HEK293T (cell line): ENCODE data around the gene HOXB6.
A peak's percentile ranks its signal among the peaks of the same experiment; 100 is the strongest.

Experiments
- CTCF ChIA-PET: fragments of 350-600 bp; formaldehyde crosslinking; extraction: SDS; loops from one replicate; lab custom pipeline; 2021; ENCODE audit warnings: antibody characterized with exemption, inconsistent platforms; lab: Yijun Ruan, JAX
- POLR2A ChIA-PET: fragments of 350-600 bp; formaldehyde crosslinking; extraction: SDS; loops from one replicate; lab custom pipeline; 2020; ENCODE audit warnings: antibody characterized with exemption, inconsistent platforms; lab: Yijun Ruan, JAX
- DNase-seq: peaks from one replicate; pipeline ENCODE4 v3.0.0; 2012; ENCODE audit warnings: mixed read lengths; ENCODE audit errors: extremely low spot score
- ARNT ChIP-seq: fragments of 450-650 bp; IDR thresholded peaks from 2 replicates; pipeline ENCODE4 v1.6.1; 2017; ENCODE audit warnings: mild to moderate bottlenecking
- CTBP1 ChIP-seq: fragments of 450-650 bp; IDR thresholded peaks from 2 replicates; pipeline ENCODE4 v1.6.1; 2016; ENCODE audit warnings: borderline replicate concordance
- FOXK2 ChIP-seq: fragments of 450-650 bp; IDR thresholded peaks from 2 replicates; pipeline ENCODE4 v1.6.1; 2016; ENCODE audit warnings: mild to moderate bottlenecking
- FOXM1 ChIP-seq: fragments of 450-650 bp; IDR thresholded peaks from 2 replicates; pipeline ENCODE4 v1.6.1; 2017; ENCODE audit warnings: mild to moderate bottlenecking, borderline replicate concordance
- L3MBTL2 ChIP-seq: fragments of 450-650 bp; conservative IDR thresholded peaks from 2 replicates; pipeline ENCODE4 v1.6.1; 2016; ENCODE audit warnings: mild to moderate bottlenecking
- LEF1 ChIP-seq: fragments of 450-650 bp; IDR thresholded peaks from 2 replicates; pipeline ENCODE4 v1.6.1; 2017; ENCODE audit warnings: mild to moderate bottlenecking, borderline replicate concordance
- SP1 ChIP-seq: fragments of 450-650 bp; IDR thresholded peaks from 2 replicates; pipeline ENCODE4 v1.6.1; 2017
- SUZ12 ChIP-seq: fragments of 450-650 bp; IDR thresholded peaks from 2 replicates; pipeline ENCODE4 v1.6.1; 2016; ENCODE audit warnings: mild to moderate bottlenecking
- TARDBP ChIP-seq: fragments of 450-650 bp; IDR thresholded peaks from 2 replicates; pipeline ENCODE4 v1.6.1; 2016
- ZNF384 ChIP-seq: fragments of 450-650 bp; IDR thresholded peaks from 2 replicates; pipeline ENCODE4 v1.6.1; 2016
- TF ChIP-seq, protein P1 (sequence below): fragments of 450-650 bp; IDR thresholded peaks from 2 replicates; pipeline ENCODE4 v1.6.1; 2016

The HOXB6 gene

DNA sequence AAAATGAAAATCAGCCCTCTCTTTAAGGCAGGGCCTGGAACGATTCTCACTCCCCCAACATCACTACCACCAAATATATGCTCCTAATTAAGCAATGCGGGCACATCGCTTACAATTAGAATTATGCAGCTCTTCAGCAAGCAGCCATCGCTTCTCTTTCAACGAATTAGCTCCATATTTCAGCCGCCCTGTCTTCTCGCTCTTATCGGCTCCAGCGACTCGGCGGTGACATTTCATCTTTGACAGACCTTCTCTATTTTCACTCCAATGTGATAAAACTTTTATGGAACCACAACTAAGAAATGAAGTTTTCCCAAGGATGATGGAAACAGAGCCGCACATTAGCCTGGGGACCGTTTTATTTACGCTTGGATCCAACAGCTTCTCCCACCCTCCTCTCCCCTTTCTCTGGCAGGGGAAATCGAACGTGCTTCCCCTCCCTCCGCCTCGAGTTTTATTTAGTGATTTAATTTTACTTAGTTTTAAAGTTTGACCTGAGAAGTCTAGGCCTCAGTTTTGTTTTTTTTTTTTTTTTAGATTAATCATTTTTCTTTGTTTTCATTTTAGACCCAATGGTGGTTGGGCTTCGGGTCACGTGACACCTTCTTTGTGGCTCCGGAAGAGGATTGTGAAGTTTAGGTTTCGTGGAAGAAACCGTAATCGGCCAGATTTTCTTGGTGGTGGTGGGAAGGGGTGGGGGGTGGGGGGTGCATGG is 56.8 kb downstream of the HOXB6 start:
- CTCF ChIA-PET, result interaction anchor here (0.6 to 2.5 kb wide), 6 partner anchors 10 to 55 kb away, joined by 4 to 10 read pairs (median 4); no protein-coding TSS in a partner anchor
- DNase-seq, result peak; percentile 33
- TF ChIP-seq CTBP1 (peak; percentile 39), LEF1 (peak; percentile 39; the same call in 1 of the 2 replicates), FOXK2 (no peak; the same call in 1 of the 2 replicates), TARDBP (no peak), ZNF384 (peak; percentile 88), SP1 (no peak), FOXM1 (no peak), L3MBTL2 (0 out of 2 replicates have a peak, but pooled peaks have one; percentile 21)
- TF ChIP-seq, protein P1, sequence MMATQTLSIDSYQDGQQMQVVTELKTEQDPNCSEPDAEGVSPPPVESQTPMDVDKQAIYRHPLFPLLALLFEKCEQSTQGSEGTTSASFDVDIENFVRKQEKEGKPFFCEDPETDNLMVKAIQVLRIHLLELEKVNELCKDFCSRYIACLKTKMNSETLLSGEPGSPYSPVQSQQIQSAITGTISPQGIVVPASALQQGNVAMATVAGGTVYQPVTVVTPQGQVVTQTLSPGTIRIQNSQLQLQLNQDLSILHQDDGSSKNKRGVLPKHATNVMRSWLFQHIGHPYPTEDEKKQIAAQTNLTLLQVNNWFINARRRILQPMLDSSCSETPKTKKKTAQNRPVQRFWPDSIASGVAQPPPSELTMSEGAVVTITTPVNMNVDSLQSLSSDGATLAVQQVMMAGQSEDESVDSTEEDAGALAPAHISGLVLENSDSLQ, result peak; percentile 83
- POLR2A ChIA-PET, result interaction anchor here (0.8 to 3.1 kb wide), 14 partner anchors 9 to 499 kb away, joined by 3 to 21 read pairs (median 7); partner anchors contain the start of genes HOXB5 and HOXB9

DNA sequence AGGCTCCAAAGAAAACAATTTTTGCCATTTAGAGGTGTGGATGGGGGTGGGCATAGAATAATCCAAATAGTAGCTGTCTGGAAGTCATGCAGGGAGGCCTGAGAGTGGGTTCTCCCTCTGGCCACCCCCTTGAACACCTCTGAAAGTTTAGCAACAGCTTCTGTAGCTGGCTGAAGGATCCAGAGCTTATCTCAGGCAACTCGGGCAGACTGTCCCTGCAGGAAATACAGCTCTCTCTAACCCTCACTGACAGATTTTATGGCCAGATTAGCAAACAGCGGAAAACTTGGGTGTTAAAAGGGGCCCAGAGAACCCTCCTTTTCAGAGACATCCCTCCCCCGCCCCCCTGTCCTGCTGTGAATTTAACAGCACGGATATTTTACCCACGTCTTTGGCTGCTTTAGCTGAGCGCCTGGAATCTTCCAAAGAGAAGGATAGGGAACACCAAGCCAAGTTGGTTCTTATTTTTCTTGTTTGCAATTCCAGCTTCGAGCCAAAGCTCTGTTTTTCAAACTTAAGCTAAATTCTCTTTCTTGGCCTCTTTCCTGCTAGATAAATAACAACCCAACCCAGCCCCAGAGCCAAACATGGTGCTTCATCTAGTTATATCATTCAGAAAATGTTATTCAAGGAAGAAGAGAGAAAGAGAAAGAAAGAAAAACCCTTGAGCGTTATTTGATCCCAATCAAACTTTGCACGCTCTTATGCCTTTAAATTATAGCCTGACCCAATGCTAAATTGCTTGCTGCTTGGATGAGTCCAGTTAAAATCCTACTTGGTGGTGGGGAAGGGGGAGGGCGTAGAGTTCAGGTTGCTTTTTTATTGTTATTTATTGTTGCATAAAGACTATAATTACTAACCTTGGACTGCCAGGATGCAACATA is 57.6 kb downstream of the HOXB6 start:
- POLR2A ChIA-PET, result interaction anchor here (0.7 to 3.1 kb wide), 19 partner anchors 9 to 498 kb away, joined by 3 to 21 read pairs (median 5); partner anchors contain the start of genes HOXB5 and HOXB9
- peak; percentile 51 for DNase-seq
- peak; percentile 89 for TF ChIP-seq CTBP1
- TF ChIP-seq ARNT, result peak; percentile 82; the same call in 1 of the 2 replicates
- TF ChIP-seq, protein P1, result peak; percentile 79
- TF ChIP-seq LEF1, result no peak
- no peak for TF ChIP-seq ZNF384
- no peak for TF ChIP-seq TARDBP
- no peak for TF ChIP-seq L3MBTL2
- CTCF ChIA-PET, result interaction anchor here (0.6 to 2.5 kb wide), 11 partner anchors 11 to 284 kb away, joined by 3 to 10 read pairs (median 4); partner anchors contain the start of gene HOXB3

DNA sequence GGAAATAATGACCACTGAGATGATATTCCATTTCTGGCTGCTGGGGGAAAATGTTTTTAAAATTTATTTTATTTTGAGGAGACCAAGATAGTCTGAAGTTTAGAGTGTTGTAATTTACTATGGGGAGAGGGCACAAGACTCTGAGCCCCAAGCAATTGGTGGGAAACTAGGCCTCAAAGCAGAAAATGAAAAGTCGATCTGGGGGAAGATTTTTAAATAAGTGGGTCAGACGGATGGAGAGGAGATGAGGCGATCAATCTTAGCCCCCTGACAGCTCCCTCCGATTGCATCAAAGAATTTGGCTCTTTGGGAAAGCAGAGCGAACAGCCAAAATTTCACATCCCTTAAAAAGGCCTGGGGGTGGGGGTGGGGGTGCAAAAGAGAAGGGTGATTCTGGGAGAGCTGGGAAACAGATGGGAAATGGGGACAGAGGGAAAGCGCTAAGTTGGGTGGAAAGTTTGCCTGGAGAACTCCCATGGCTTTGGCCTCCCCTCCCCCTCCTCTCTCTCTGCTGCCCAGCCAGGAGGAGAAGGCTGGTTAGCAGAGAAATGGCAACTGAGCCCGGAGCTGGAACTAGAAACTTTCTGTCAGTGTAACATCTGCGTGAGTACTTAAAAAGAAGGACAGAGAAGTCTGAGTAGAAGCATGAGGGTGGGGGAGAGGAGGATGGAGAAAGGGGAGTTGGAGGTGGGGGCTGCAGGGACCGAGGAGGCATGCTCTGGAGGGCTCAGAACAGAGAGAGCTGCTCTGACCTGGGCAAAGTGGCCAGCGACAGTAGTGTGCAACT is 58.5 kb downstream of the HOXB6 start:
- no peak for DNase-seq
- TF ChIP-seq, protein P1, result peak; percentile 87
- no peak for TF ChIP-seq SP1
- TF ChIP-seq FOXK2, result no peak
- TF ChIP-seq ZNF384, result peak; percentile 63; the same call in 1 of the 2 replicates
- no peak for TF ChIP-seq SUZ12
- no peak for TF ChIP-seq ARNT
- POLR2A ChIA-PET, result interaction anchor here (0.7 to 3.1 kb wide), 17 partner anchors 10 to 498 kb away, joined by 3 to 21 read pairs (median 5); partner anchors contain the start of genes HOXB5 and HOXB9
- CTCF ChIA-PET, result interaction anchor here (0.8 to 2.5 kb wide), 10 partner anchors 13 to 283 kb away, joined by 3 to 10 read pairs (median 4); partner anchors contain the start of gene HOXB3
